ENCODE data around the gene ERMARD. TPM values are rescaled to one million over a fixed set of nuclear protein-coding genes. Genes with fewer than 3 reads are reported as not detected.

The ERMARD gene
- total RNA-seq, 2 experiments from 2014 or later: 24.9 to 26.6 TPM

DNA sequence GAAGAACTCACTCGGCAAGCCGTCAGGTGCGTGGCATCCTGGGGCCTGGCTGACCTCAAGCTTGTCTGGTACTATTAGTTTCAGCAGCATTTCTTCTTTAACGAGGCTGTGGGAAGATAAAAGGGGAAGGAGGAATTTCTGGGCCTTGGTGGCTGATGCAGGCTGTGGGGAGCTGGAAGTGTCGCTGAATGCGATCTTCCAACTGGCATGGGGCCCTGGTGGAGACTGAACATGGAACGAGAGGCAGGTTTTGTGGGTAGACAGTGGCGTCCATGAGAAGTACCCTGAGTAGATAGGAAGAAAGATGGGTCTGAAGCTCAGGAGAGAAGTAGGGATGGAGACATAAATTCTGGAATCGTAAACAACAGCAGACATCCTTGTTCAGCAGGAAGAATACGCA lies 23.9 kb downstream of the ERMARD start:
- TF ChIP-seq CTCF (IDR thresholded peaks at IDR 0.05): no peak

DNA sequence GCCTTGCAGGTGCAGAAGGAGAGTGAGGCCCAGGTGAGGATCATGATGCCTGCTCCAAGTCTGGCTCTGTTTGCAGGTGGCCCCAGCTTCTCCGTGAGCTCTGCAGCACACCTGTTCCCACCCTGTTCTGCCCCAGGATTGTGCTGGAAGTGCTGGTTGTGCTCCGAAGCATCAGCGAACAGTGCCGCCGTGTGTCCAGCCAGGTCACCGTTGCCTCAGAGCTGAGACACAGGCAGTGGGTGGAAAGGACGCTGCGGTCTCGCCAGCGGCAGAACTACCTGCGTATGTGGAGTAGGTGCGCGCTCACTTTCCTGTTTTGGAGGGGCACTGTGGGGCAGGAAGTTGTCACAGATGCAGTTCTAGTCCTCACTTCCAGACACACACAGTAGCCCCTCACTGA lies 25.0 kb downstream of the ERMARD start:
- CTCF ChIA-PET: interaction anchor here (1.5 kb wide), 1 partner anchor 753 kb away, joined by 3 read pairs; no protein-coding TSS in a partner anchor
- H3K4me1 Mint-ChIP-seq (ENCODE audit: low read depth): no peaks in the 10 kb centered on the region

More for the DNA sequence above, 23.9 kb downstream of the ERMARD start:
- peaks cover 19% of the 10 kb centered on the region for H3K36me3 Mint-ChIP-seq (ENCODE audit: low read depth)
- H3K27me3 Mint-ChIP-seq: no peaks in the 10 kb centered on the region
- intact Hi-C loops (cut with micrococcal nuclease): no loop called here
- DNase-seq (no peak), ATAC-seq (no peak)
- CTCF ChIA-PET: interaction anchor here (1.0 kb wide), 1 partner anchor 14 kb away, joined by 4 read pairs; no protein-coding TSS in a partner anchor
- H3K4me1 Mint-ChIP-seq (ENCODE audit: low read depth): no peaks in the 10 kb centered on the region
- H3K27ac Mint-ChIP-seq: no peak overlapping the region
- POLR2A ChIA-PET: interaction anchor here (0.8 kb wide), 1 partner anchor 12 kb away, joined by 3 read pairs; no protein-coding TSS in a partner anchor
- H3K9me3 Mint-ChIP-seq: no peaks in the 10 kb centered on the region
- no peak overlapping the region for H3K4me3 Mint-ChIP-seq

GRCh38 chr6:169777896-169778295 lies 26.5 kb downstream of the ERMARD start:
- DNase-seq (no peak), ATAC-seq (no peak)
- H3K4me1 Mint-ChIP-seq (ENCODE audit: low read depth): no peaks in the 10 kb centered on the region
- intact Hi-C loops (cut with micrococcal nuclease): no loop called here
- CTCF ChIA-PET: no interaction called here
- no peak for TF ChIP-seq CTCF (IDR thresholded peaks at IDR 0.05)
- H3K27me3 Mint-ChIP-seq: no peaks in the 10 kb centered on the region
- no peak overlapping the region for H3K4me3 Mint-ChIP-seq
- no peak overlapping the region for H3K27ac Mint-ChIP-seq
- H3K9me3 Mint-ChIP-seq: peaks cover 1% of the 10 kb centered on the region
- H3K36me3 Mint-ChIP-seq (ENCODE audit: low read depth): peaks cover 27% of the 10 kb centered on the region
- POLR2A ChIA-PET: no interaction called here

More for the DNA sequence above, 25.0 kb downstream of the ERMARD start:
- no peaks in the 10 kb centered on the region for H3K27me3 Mint-ChIP-seq
- H3K4me3 Mint-ChIP-seq: no peak overlapping the region
- TF ChIP-seq CTCF (IDR thresholded peaks at IDR 0.05): no peak
- DNase-seq (no peak), ATAC-seq (no peak)
- H3K36me3 Mint-ChIP-seq (ENCODE audit: low read depth): peaks cover 28% of the 10 kb centered on the region
- POLR2A ChIA-PET: interaction anchor here (0.6 kb wide), 1 partner anchor 784 kb away, joined by 3 read pairs; no protein-coding TSS in a partner anchor
- peaks cover 1% of the 10 kb centered on the region for H3K9me3 Mint-ChIP-seq
- intact Hi-C loops (cut with micrococcal nuclease): no loop called here
- no peak overlapping the region for H3K27ac Mint-ChIP-seq

DNA sequence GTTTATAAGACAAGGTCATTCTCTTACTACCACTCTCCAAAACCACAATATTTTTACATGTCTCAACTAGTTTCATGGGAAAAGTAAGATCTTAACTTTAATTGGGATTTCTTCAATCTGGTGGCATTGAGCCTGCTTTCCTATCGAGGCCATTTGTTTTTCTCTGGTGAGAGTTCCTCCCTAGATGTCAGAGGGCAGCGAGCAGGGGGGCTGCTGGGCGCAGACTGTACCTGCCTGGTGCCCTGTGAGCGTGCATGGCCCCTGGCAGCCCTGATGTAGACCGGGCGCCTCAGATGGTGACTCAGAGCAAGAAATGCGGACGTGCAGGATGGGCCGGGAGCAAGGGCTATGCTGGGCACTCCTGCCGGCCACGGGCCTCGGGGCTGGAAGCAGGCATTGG lies 27.2 kb downstream of the ERMARD start:
- intact Hi-C loops (cut with micrococcal nuclease): no loop called here
- POLR2A ChIA-PET: no interaction called here
- ATAC-seq (no peak), DNase-seq (no peak)
- peaks cover 29% of the 10 kb centered on the region for H3K36me3 Mint-ChIP-seq (ENCODE audit: low read depth)
- H3K27me3 Mint-ChIP-seq: no peaks in the 10 kb centered on the region
- no peaks in the 10 kb centered on the region for H3K4me1 Mint-ChIP-seq (ENCODE audit: low read depth)
- CTCF ChIA-PET: no interaction called here
- no peak overlapping the region for H3K4me3 Mint-ChIP-seq
- no peak for TF ChIP-seq CTCF (IDR thresholded peaks at IDR 0.05)
- H3K27ac Mint-ChIP-seq: no peak overlapping the region
- H3K9me3 Mint-ChIP-seq: peaks cover 1% of the 10 kb centered on the region

DNA sequence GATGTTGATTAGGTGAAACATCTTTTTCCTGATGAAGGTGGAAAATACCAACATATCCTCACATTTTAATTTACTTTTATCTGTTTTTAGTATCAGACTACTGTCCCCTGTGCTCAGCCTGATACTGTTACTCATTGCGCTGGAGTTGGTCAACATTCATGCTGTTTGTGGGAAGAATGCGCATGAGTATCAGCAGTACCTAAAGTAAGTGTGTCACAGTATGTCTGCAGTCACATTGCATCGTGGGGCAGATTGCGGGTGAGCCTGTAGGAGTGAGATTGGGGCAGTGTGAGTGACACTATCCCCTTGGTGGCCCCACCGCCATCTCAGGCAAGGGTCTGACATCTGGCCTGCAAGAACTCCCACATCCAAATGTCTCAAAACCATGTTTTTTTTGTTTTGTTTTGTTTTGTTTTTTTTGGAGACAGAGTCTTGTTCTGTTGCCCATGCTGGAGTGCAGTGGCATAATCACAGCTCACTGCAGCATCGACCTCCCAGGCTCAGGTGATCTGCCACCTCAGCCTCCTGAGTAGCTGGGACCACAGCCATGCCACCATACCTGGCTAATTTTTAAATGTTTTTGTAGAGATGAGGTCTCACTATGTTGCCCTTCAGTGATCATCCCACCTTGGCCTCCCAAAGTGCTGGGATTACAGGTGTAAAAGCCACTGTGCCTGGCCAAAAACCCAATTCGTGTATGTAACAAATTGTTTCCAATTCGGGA lies 27.8 kb downstream of the ERMARD start:
- H3K36me3 Mint-ChIP-seq (ENCODE audit: low read depth): peaks cover 33% of the 10 kb centered on the region
- H3K9me3 Mint-ChIP-seq: peaks cover 1% of the 10 kb centered on the region
- H3K27ac Mint-ChIP-seq: no peak overlapping the region
- no peak for TF ChIP-seq CTCF (IDR thresholded peaks at IDR 0.05)
- no peak overlapping the region for H3K4me3 Mint-ChIP-seq
- DNase-seq (no peak), ATAC-seq (no peak)
- intact Hi-C loops (cut with micrococcal nuclease): no loop called here
- POLR2A ChIA-PET: no interaction called here
- CTCF ChIA-PET: interaction anchor here (0.8 to 2.1 kb wide), 2 partner anchors 10 to 53 kb away, joined by 3 to 7 read pairs; no protein-coding TSS in a partner anchor
- H3K4me1 Mint-ChIP-seq (ENCODE audit: low read depth): no peaks in the 10 kb centered on the region
- H3K27me3 Mint-ChIP-seq: no peaks in the 10 kb centered on the region

All from activated CD8-positive, alpha-beta T cell treated with anti-CD3 and anti-CD28 coated beads for 36 hours (primary cell).